Neural progenitor cell (in vitro differentiated cells): ENCODE measurements around the gene DPF3.

Experiments used
- EZH2 ChIP-seq: fragments of 200-600 bp; sonication (generic); IDR thresholded peaks from 2 replicates; pipeline ENCODE4 v1.6.1; 2017; ENCODE audit warnings: antibody characterized with exemption, mild to moderate bottlenecking, moderate library complexity
- EZH2phosphoT487 ChIP-seq: fragments of 200-600 bp; sonication (generic); IDR thresholded peaks from 2 replicates; pipeline ENCODE4 v1.6.1; 2017; ENCODE audit warnings: antibody characterized with exemption
- TF ChIP-seq, protein P1 (sequence below): fragments of 200-600 bp; sonication (generic); IDR thresholded peaks from 2 replicates; pipeline ENCODE4 v1.5.1; 2017; ENCODE audit warnings: antibody characterized with exemption, mild to moderate bottlenecking

DNA sequence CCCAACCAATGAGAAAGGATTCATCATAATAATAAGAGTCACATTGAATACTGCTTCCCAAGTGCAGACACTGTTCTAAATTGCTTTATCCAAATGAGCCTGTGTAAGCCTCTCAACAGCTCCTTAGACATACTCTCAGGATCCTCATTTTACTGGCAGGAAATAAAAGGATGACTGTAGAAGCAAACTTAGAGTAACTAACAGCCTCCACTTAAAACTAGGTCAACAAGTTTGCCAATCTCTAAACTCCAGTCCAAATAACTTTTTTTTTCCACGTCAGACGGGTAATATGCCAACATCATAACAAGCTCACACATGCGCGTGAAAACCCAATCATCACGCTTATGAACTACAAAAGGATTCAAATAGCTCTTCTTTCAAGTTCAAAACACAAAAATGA is 15.3 kb upstream of the DPF3 start:
- TF ChIP-seq, protein P1, sequence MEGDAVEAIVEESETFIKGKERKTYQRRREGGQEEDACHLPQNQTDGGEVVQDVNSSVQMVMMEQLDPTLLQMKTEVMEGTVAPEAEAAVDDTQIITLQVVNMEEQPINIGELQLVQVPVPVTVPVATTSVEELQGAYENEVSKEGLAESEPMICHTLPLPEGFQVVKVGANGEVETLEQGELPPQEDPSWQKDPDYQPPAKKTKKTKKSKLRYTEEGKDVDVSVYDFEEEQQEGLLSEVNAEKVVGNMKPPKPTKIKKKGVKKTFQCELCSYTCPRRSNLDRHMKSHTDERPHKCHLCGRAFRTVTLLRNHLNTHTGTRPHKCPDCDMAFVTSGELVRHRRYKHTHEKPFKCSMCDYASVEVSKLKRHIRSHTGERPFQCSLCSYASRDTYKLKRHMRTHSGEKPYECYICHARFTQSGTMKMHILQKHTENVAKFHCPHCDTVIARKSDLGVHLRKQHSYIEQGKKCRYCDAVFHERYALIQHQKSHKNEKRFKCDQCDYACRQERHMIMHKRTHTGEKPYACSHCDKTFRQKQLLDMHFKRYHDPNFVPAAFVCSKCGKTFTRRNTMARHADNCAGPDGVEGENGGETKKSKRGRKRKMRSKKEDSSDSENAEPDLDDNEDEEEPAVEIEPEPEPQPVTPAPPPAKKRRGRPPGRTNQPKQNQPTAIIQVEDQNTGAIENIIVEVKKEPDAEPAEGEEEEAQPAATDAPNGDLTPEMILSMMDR = no peak
- TF ChIP-seq EZH2 (no peak), EZH2phosphoT487 (no peak)
